CD4-positive, alpha-beta T cell treated with Interleukin-17A for 1 hour (primary cell): ENCODE data around the gene TSR1.

Source experiments
- DNase-seq: peaks from one replicate; pipeline ENCODE4 v3.0.0-alpha.2; 2020

Gene TSR1

GRCh38 chr17:2277429-2278170 is 58.7 kb downstream of the TSR1 start:
- DNase-seq, result no peak

DNA sequence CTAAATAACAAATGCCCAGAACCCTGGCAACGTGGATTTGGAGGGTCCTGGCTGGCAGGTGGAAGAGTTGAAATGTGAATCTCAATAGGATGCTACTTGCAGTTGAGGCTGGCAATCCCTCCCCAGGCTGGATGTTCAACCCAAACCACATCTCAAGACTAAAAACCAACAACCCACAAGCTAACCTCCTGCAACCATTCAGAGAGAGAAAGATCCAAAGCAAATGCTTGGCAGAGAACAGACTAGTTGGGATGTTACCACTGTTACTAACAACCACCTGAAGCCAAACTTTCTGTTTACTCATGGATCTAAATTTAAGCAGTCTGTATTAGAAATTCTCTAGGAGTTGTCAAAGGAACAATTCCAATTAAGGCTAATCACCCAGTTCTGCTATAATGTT is 60.5 kb downstream of the TSR1 start:
- no peak for DNase-seq

DNA sequence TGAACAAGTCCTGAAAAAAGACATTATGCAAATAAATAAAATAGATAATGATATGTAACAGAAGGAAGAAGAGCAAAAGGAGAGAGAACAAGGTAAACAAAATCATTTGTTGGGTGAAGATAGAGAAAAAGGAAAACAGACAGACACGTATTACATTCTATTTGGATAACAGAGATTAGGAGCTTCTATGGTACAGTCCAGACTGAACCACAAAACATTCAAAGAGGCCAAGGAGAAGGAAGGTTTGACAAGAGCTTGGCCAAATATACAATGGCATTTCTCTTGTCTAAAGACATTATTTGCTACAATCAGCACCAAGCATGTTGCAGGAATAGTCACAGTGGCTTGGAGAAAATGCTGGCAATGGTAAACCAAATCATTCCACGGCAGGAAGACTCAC is 61.8 kb downstream of the TSR1 start:
- no peak for DNase-seq
